ENCODE measurements around the gene UBE2QL1.

The UBE2QL1 gene

GRCh38 chr5:6427694-6428093 is 21.0 kb upstream of the UBE2QL1 start:
- no peak for DNase-seq (ENCODE audit: low spot score)

GRCh38 chr5:6430418-6431028 is 18.1 kb upstream of the UBE2QL1 start:
- DNase-seq (ENCODE audit: low spot score), result no peak

GRCh38 chr5:6431214-6432195 is 17.2 kb upstream of the UBE2QL1 start:
- no peak for DNase-seq (ENCODE audit: low spot score)

- no peak for DNase-seq (ENCODE audit: low spot score)
These were observed 16.5 kb upstream of the UBE2QL1 start for GRCh38 chr5:6432206-6432605.

GRCh38 chr5:6434731-6435130 is 13.9 kb upstream of the UBE2QL1 start:
- no peak for DNase-seq (ENCODE audit: low spot score)

DNA sequence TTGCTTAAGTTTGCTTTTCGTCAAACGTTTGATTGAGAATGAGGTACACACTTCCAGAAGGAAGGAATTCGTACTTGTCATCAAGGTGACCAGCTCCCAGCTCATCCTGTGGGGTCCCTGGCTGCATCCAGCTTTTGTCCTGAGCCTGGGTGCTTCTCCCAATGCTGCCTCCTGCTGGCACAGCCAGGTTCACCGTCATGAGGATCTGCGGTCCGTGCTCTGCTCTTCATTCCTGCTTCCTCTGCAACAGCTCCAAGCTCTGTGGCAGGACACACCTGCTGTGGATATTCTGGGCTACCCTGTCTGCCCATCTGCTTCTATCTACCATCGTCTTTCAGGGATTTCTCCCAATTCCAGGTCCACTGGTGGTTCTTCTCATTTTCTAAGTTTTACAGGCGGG is 13.3 kb upstream of the UBE2QL1 start:
- no peak for DNase-seq (ENCODE audit: low spot score)

DNA sequence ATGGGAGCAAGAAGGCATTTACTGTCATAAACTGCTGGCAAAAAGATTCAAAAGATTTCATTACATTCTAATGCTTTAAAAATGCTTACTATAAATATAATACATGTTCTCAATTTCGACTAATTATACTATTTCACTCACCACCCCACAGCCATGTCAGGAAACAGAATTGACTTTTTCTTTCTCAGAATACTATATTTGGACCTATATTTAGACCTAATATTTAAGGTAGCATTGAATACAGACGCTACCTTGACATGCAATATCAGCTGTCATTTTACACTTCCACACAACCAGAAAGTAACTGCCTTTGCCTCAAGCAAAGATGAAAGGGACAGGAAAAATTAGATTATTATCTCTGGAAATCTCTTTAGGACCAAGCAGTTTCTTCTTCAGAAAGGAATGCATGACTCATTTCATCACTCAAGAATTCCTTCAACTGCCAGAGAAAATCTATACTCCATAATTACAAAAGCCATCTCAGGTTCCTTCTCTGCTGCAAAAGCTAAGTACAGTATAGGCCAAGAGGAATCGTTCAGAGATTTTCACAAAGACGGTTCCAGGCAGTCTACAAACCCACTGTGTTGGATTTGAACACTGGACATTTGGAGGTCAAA is 11.8 kb upstream of the UBE2QL1 start:
- no peak for DNase-seq (ENCODE audit: low spot score)

DNA sequence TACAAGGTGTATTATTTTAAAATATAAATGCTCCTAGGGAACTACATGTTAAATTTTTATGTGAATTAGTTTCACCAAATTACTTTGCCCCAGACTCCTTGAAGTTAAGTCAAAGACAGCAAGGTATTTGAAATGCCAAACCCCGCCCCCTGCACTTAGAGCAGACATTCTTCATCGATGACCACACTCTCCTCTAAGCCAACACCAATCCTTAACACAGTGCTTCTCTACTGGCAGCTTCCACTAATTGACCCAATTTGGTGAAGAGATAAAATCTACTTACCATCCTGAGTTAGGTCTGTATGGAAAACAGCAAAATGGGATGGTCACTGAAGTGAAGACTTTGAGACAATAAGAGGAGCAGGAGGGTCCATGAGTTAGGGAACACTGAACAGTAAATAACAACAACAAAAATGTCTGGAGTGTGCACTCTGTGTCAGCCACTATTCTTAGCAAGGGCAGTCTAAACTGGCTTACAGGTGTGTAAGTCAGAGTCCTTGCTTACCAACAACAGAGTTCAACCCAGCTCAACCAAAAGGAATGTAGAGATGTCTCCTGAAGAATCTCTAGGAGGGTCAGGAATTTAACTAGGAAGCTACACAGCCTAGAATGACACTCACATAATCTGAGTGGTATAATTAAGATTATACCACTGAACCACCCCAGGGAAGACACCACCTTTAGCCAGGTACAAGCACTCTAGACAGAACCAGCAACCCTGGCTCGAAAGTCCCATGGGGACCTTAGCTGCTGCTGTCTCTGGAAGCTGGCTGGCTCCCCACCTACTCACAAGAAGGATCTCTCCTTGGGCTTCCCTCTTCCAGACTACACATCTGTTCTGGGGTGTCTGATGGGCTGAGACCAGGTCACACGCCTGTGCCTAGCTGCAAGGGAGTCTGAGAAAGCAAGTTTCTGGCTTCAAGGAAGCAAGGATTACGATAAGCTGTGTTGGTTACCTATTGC is 8.8 kb upstream of the UBE2QL1 start:
- no peak for DNase-seq (ENCODE audit: low spot score)

DNA sequence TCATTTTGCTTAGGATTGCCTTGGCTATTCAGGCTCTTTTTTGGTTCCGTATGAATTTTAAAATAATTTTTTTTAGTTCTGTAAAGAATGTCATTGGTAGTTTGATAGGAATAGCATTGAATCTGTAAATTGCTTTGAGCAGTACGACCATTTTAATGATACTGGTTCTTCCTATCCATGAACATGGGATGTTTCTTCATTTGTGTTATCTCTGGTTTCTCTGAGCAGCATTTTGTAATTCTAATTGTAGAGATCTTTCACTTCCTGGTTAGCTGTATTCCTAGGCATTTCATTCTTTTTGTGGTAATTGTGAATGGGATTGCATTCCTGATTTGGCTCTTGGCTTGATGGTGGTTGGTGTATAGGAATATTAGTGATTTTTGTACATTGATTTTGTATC is 6.3 kb upstream of the UBE2QL1 start:
- no peak for DNase-seq (ENCODE audit: low spot score)

GRCh38 chr5:6443326-6443725 is 5.3 kb upstream of the UBE2QL1 start:
- DNase-seq (ENCODE audit: low spot score), result no peak

DNA sequence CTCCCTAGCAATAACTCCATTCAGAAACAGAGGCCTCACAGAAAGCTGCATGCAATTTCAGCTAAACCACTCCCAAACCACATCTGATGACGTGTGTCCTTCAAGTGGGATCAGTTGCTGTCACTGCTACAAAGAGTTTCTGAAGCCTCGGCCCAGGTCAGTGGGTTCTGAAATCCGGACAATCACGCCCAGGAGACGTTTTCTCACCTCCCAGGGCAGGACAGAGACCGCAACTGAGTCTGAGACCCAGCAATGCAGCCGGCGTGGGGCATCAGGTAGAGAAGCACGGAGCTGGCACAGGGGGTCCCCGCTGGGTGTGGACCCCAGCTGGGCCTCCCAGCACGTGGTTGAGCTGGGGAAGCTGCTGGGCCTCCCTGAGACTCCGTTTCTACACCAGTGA is 2.6 kb upstream of the UBE2QL1 start:
- no peak for DNase-seq (ENCODE audit: low spot score)

DNA sequence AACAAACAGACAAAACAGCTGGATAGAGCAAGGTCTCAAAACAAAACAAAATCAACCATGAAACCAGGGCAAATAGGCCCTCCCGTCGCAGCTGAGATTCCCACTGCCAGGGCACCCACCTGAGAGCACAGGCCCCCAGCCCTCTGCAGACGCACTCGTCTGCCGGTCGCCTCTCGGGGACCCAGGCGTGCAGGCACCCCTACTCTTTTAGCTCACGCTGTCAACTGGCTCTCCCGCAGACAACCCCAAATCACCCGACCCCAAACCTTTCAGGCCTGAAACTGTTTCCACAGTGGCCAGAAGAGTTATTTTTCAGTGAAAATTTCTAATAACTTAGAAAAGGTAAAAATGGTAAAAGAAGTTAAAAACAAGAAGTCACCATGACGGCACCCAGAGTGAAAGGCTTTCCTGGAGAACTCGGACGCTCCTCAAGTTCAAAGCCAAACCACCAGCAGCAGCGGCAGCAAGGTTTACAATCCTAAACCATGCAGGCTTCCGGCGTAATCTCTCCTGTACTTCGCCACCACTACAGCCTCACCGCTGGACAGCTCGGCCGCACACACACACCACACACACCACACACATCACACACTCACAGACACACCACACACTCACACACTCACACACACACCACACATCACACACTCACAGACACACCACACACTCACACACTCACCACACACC is 1.9 kb upstream of the UBE2QL1 start:
- no peak for DNase-seq (ENCODE audit: low spot score)

GRCh38 chr5:6447384-6448140 is 1.1 kb upstream of the UBE2QL1 start:
- DNase-seq (ENCODE audit: low spot score), result no peak

GRCh38 chr5:6448141-6448491 is 543 bp upstream of the UBE2QL1 start:
- DNase-seq (ENCODE audit: low spot score), result no peak

- no peak for DNase-seq (ENCODE audit: low spot score)
These were observed 953 bp downstream of the UBE2QL1 start for GRCh38 chr5:6449465-6450158.

DNA sequence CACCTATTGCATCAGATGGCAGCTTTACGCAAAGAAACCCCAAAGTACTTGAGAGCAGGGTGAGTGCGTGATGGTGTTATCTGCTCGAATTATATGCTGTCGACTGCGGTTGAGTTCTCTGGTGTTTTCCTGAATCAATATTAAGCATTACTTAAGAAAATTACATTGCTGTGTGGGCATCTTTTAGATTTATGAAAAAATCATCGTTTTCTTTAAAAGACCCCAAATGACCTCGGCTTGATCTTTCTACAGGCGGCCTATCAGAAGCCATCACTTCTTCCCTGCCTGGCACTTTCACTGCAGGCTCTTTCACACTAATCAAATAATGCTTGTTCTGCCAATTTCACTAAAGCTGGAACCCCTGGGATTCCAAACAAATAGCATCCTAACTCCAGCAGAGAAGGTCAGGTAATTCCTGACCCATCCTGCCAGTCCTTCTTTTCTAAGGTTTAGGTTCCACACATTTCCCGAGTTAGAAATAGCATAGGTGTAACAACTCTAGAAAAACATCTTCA is 1.7 kb downstream of the UBE2QL1 start:
- no peak for DNase-seq (ENCODE audit: low spot score)

DNA sequence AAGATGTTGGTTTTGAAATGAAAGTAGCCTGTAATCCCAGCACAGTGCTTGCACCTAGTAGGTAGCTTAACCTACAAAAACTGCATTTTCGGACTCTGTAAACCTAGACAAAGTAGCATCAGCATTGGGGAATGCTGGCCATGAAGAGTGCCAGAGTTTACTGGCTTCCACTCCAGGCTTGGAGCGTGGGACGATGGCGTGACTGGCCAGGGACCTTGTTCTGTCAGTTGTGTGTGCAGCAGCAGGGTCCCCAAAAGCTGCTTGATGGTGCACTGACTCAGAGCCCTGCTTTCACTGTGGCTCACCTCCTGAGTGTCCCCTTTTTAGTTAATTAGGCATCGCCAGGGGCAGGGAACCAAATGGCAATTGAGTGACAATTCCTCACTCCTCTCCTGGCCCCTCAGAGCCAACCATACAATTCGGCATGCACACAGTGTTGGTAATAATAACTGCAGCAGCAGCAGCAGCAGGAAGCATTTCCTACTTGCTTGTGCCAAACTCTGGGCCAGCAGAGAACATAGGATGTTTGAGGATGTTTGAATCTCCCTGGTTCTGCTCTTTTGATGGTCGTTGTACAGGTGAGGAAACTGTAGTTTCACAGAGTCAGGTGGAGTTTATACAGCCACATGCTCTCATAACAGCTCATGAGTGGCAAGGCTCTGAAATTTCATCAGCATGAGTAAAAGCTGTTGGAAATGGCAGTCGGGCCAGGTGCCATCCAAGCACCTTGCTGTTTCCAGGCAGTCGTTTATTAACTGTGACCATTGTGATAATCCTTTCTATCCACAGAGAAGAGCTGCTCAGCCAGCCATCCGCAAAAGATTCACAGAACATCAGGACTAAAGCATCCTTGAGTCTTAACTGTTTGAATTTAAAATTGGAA is 4.2 kb downstream of the UBE2QL1 start:
- DNase-seq (ENCODE audit: low spot score), result no peak

GRCh38 chr5:6453937-6454560 is 5.4 kb downstream of the UBE2QL1 start:
- no peak for DNase-seq (ENCODE audit: low spot score)

Measured in AG08396 (cell line).